NB4 (cell line): ENCODE results near the gene CDHR1.

Experiments used
- DNase-seq: peaks from one replicate; pipeline ENCODE4 v3.0.0; 2010; ENCODE audit warnings: low read depth
- H3K4me3 ChIP-seq: one replicate; pipeline ENCODE4 v1.5.1; 2011; ENCODE audit warnings: mild to moderate bottlenecking, low read depth, low read length, moderate library complexity
- MYC ChIP-seq: IDR thresholded peaks from 2 replicates; pipeline ENCODE4 v1.6.1; 2011; ENCODE audit warnings: low read depth, low read length
- POLR2A ChIP-seq: IDR thresholded peaks from 2 replicates; pipeline ENCODE4 v1.6.1; 2011; ENCODE audit warnings: mild to moderate bottlenecking; ENCODE audit not compliant: insufficient read length; ENCODE audit errors: extremely low read depth
- TF ChIP-seq, protein P1 (sequence below): IDR thresholded peaks from one replicate; pipeline ENCODE4 v1.5.1; 2012; ENCODE audit warnings: low read depth, low read length
- TF ChIP-seq, protein P2 (sequence below): IDR thresholded peaks from 2 replicates; pipeline ENCODE4 v1.6.1; 2011; ENCODE audit warnings: low read depth, low read length

The CDHR1 gene

DNA sequence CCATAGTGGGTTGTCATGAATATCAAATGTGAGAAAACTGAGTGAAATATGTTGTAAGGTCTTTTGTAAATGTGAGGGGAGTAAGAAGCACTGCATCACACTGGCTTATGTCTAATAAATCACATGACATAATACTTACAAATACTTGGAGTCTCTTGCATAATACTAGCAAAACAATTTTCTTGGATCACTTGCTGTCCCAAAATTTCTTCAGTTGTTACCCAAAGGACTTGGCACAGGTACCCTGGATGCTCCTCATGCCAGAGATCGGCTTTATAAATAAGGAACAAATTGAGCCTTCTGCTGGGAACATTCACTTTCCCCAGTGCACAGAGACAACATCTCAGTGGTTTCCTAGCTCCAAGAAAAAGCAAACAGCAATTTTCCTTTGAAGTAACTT, 36.0 kb downstream of the CDHR1 start:
- TF ChIP-seq MYC (no peak), POLR2A (no peak)
- TF ChIP-seq, protein P1, sequence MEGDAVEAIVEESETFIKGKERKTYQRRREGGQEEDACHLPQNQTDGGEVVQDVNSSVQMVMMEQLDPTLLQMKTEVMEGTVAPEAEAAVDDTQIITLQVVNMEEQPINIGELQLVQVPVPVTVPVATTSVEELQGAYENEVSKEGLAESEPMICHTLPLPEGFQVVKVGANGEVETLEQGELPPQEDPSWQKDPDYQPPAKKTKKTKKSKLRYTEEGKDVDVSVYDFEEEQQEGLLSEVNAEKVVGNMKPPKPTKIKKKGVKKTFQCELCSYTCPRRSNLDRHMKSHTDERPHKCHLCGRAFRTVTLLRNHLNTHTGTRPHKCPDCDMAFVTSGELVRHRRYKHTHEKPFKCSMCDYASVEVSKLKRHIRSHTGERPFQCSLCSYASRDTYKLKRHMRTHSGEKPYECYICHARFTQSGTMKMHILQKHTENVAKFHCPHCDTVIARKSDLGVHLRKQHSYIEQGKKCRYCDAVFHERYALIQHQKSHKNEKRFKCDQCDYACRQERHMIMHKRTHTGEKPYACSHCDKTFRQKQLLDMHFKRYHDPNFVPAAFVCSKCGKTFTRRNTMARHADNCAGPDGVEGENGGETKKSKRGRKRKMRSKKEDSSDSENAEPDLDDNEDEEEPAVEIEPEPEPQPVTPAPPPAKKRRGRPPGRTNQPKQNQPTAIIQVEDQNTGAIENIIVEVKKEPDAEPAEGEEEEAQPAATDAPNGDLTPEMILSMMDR: no peak
- TF ChIP-seq, protein P2, sequence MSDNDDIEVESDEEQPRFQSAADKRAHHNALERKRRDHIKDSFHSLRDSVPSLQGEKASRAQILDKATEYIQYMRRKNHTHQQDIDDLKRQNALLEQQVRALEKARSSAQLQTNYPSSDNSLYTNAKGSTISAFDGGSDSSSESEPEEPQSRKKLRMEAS: no peak
- DNase-seq: no peak
- no peak overlapping the region for H3K4me3 ChIP-seq

DNA sequence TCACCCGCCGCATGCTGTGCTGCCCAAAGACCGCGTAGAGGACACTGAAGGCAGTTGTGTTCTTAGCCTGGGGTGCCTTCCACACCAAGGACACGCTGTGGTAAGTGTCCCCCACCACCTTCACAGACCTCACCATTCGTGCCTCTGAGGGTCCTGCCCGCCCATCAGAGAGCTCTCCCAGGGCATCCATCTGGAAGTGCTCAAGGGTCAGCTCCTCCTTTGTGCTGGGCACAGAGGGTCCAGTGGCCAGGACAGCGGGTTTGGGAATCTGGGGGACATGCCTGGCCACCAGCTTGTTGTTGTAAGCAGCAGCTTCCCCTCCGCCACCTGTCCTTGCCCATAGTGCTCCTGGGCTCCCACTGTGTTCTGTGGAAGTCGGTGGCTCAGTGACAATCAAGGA, 38.0 kb downstream of the CDHR1 start:
- H3K4me3 ChIP-seq: no peak overlapping the region
- no peak for DNase-seq
- TF ChIP-seq, protein P1: no peak
- TF ChIP-seq, protein P2: no peak
- TF ChIP-seq MYC: no peak
- TF ChIP-seq POLR2A: no peak

DNA sequence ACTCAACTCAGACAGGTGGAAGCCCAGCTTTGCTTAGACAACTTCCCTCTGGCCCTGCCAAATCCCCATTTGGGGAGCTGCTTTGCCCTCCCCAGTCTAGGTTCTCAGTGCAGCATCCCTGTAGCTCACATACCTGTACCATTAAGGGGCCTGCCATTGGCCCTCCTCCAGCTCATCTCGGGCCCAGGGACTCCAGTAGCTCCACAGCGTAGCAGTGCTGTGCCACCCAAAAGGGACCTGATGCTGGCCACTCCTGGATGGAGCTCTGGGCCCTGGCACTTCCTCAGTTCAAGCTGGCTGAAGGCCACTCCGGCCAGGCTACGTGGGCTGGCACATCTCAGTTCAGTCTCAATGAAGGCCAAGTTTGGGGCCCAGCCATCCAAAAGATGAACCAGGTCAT, 39.6 kb downstream of the CDHR1 start:
- H3K4me3 ChIP-seq: no peak overlapping the region
- TF ChIP-seq, protein P1: no peak
- no peak for DNase-seq

DNA sequence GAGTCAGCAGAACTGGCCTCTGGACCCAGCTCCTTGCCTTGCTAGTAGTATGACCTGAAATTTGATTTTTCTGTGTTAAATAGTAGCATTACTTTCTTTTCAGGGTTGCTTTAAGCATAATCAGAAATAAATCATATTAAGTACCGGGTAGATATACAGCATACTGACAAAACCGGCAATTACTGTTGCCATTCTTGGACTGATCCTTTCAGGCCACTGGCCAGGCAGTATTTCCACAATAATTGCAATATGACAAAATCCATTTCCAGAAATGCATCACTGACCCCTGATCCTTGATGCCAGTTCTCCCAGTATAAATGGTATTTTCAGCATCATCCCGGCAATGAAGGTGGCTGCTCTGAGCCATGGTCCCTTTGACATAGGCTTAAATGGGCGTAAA, 40.1 kb downstream of the CDHR1 start:
- no peak for DNase-seq
- no peak overlapping the region for H3K4me3 ChIP-seq
- TF ChIP-seq MYC (no peak), POLR2A (no peak)
- TF ChIP-seq, protein P1: no peak
- TF ChIP-seq, protein P2: no peak

DNA sequence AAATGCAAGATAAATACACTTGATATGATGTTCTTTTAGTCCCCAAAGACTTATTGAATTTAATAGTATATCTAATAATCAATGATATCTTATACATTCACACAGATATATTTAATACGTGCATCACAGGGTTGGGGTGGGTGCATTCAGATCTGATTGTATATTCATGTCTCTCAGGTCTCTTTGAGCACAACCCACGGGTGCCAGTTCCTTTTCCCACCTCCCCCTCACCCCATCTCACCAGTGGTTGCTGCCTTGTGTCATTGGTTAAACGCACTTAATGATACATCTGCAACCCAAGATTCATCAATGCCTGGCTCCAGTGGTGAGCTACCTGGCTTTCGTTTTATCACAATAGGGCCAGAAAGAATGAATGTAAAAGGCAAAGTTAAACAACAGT, 40.8 kb downstream of the CDHR1 start:
- no peak overlapping the region for H3K4me3 ChIP-seq
- no peak for DNase-seq
- TF ChIP-seq, protein P1: no peak
- no peak for TF ChIP-seq MYC
- TF ChIP-seq, protein P2: no peak
- no peak for TF ChIP-seq POLR2A

DNA sequence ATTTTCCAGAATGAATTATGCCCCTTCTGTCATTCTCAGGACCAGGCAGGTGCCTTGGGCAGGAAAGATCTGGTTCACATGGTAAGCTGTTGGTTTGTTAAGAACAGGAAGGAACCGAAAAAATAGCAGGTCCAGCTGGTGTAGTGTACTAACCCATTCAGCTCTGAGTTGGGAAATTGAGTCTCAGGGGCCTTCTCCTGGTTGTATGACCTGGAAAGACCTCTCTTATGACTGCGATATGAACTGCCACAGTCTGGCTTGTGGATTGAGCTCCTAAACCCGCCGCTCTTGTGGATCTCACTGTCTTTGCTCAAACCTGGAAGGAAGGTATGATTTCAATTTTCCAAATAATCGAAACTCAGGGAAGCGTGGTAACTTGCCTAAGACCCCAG, 42.5 kb downstream of the CDHR1 start:
- TF ChIP-seq, protein P1: no peak
- TF ChIP-seq, protein P2: no peak
- TF ChIP-seq POLR2A (no peak), MYC (no peak)
- H3K4me3 ChIP-seq: no peak overlapping the region
- no peak for DNase-seq
